Neural crest cell (in vitro differentiated cells): Measurements from ENCODE around the gene COL5A1. TPM values are rescaled to one million over a fixed set of nuclear protein-coding genes. Genes with fewer than 3 reads are reported as not detected.

Source experiments
- DNase-seq: peaks from one replicate; pipeline ENCODE4 v3.0.0; 2021; ENCODE audit warnings: low read depth, mixed read lengths, low spot score
- H3K27ac Mint-ChIP-seq: one replicate; pipeline ENCODE4 v1.8.0; 2021; ENCODE audit warnings: mild to moderate bottlenecking, mixed read lengths; ENCODE audit not compliant: unreplicated experiment
- H3K27me3 Mint-ChIP-seq: 2 replicates; pipeline ENCODE4 v1.8.0; 2021; ENCODE audit warnings: low read depth, mild to moderate bottlenecking, mixed read lengths
- H3K36me3 Mint-ChIP-seq: 2 replicates; pipeline ENCODE4 v1.8.0; 2021; ENCODE audit warnings: low read depth, mild to moderate bottlenecking, mixed read lengths
- H3K4me1 Mint-ChIP-seq: 2 replicates; pipeline ENCODE4 v1.8.0; 2021; ENCODE audit warnings: mixed read lengths
- H3K4me3 Mint-ChIP-seq: one replicate; pipeline ENCODE4 v1.8.0; 2021; ENCODE audit warnings: mild to moderate bottlenecking, mixed read lengths
- H3K9me3 Mint-ChIP-seq: 2 replicates; pipeline ENCODE4 v1.8.0; 2021; ENCODE audit warnings: mixed read lengths
- total RNA-seq: library from RNA; stranded (reverse); gene quantifications from 2 replicates; pipeline ENCODE4 v1.2.1, GENCODE V29; 2021
- TF ChIP-seq, protein P1 (sequence below): fragments of 200-600 bp; sonication (generic); conservative IDR thresholded peaks from 2 replicates; pipeline ENCODE4 v1.5.0; 2021; ENCODE audit warnings: antibody characterized with exemption, mild to moderate bottlenecking

Gene COL5A1
- total RNA-seq, 1 donor from 2014 or later: 19.4 TPM

DNA sequence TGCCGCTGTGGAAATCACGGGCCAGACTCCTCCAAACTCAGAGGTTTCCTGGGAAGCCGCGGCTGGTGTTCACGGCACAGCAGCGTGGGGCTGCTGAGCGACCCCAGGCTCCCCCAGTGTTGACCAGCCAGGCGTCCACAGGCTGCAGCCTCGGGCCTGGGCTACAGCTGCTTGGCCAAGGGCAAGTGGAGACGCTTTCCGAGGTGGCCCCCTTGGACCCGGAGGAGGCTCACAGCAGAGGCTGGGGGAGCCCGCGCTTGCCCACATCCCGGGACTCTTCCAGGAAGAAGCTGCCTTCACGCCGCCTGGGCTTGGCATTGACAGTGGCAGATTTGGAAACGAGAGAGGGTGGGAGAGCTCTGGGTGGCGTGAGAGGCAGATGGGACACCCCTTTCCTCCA is 186.0 kb downstream of the COL5A1 start:
- H3K27me3 Mint-ChIP-seq: no peaks in the 10 kb centered on the region
- no peak overlapping the region for H3K27ac Mint-ChIP-seq
- H3K9me3 Mint-ChIP-seq: no peaks in the 10 kb centered on the region
- TF ChIP-seq, protein P1, sequence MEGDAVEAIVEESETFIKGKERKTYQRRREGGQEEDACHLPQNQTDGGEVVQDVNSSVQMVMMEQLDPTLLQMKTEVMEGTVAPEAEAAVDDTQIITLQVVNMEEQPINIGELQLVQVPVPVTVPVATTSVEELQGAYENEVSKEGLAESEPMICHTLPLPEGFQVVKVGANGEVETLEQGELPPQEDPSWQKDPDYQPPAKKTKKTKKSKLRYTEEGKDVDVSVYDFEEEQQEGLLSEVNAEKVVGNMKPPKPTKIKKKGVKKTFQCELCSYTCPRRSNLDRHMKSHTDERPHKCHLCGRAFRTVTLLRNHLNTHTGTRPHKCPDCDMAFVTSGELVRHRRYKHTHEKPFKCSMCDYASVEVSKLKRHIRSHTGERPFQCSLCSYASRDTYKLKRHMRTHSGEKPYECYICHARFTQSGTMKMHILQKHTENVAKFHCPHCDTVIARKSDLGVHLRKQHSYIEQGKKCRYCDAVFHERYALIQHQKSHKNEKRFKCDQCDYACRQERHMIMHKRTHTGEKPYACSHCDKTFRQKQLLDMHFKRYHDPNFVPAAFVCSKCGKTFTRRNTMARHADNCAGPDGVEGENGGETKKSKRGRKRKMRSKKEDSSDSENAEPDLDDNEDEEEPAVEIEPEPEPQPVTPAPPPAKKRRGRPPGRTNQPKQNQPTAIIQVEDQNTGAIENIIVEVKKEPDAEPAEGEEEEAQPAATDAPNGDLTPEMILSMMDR: no peak
- H3K4me3 Mint-ChIP-seq: no peak overlapping the region
- DNase-seq: no peak
- no peaks in the 10 kb centered on the region for H3K4me1 Mint-ChIP-seq
- no peaks in the 10 kb centered on the region for H3K36me3 Mint-ChIP-seq

DNA sequence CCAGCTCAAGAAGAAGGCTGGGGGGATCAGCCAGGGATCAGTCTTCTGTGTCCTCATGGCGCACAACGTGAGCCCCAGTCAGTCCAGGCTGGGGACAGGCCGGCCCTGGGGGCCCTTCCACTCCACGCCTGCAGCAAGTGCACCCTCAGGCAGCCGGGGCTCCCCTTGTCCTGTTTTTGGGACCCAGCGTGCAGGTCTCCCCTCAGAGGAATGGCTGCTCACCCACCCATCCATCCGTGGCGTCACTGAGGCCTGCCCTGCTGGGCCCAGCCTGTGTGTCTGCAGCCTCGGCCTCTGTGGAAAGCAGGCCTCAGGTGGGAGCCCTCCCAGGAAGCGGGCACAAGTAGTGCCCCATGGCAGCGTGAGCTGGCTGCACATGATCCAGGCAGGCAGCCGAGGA is 186.4 kb downstream of the COL5A1 start:
- Mint-ChIP-seq H3K36me3 (no peaks in the 10 kb centered on the region), H3K4me1 (no peaks in the 10 kb centered on the region), H3K27me3 (no peaks in the 10 kb centered on the region), H3K9me3 (no peaks in the 10 kb centered on the region), H3K27ac (no peak overlapping the region), H3K4me3 (no peak overlapping the region)
- no peak for DNase-seq
- TF ChIP-seq, protein P1: no peak

DNA sequence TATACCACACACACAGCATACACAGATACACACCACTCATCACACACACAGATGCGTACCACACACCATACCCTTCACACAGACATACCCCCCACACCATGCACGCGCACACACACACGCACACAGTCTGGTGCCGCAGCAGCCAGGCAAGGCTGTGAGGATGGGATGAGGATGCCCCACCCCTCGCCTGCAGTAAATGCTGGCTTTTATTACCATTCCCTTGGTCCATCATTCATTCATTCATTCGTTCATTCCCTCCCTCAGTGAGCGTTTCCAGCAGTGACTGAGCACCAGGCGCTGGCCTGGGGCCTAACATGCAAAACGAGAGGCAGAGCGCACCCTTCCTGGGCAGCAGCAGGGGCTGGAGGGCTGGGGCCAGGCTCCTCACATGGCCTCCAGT is 187.3 kb downstream of the COL5A1 start:
- H3K4me3 Mint-ChIP-seq: no peak overlapping the region
- no peaks in the 10 kb centered on the region for H3K36me3 Mint-ChIP-seq
- DNase-seq: no peak
- H3K27me3 Mint-ChIP-seq: no peaks in the 10 kb centered on the region
- TF ChIP-seq, protein P1: no peak
- no peaks in the 10 kb centered on the region for H3K4me1 Mint-ChIP-seq
- no peak overlapping the region for H3K27ac Mint-ChIP-seq
- H3K9me3 Mint-ChIP-seq: no peaks in the 10 kb centered on the region

DNA sequence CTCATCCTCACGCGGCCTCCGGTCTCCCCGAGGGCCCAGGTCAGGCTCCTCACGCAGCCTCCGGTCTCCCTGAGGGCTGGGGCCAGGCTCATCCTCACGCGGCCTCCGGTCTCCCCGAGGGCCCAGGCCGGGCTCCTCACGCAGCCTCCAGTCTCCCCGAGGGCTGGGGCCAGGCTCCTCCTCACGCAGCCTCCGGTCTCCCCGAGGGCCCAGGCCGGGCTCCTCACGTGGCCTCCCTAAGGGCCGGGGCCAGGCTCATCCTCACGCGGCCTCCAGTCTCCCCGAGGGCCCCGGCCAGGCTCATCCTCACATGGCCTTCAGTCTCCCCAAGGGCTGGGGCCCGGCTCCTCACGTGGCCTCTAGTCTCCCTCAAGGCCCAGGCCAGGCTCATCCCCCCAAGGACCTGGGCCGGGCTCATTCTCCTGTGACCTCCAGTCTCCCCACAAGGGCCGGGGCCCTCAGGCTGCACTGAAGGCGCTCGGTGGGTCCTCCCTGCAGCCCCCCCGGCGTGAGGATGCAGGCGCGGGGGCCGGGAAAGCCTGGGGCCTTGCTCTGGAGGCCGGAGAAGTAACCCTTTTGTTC is 187.8 kb downstream of the COL5A1 start:
- no peaks in the 10 kb centered on the region for H3K4me1 Mint-ChIP-seq

DNA sequence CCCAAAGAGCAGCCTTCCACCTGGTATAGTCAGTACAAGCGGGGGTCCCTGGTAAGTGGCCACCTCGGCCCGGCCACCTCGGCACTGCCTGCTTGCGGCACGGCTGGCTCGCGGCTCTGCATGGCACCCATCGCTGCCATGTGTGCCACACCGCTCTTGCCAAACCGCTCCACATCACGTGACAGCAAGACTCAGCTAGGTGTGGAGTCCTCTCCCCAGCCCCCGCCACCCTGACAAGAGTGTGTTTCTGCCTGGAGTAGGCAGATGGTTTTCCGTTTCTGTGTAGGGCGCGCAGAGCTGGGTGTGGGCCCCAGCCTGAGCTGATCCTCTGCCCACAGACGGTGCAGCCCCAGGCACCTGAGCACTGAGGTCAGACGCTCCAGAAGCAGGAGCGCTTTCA is 188.5 kb downstream of the COL5A1 start:
- TF ChIP-seq, protein P1: no peak
- Mint-ChIP-seq H3K27me3 (no peaks in the 10 kb centered on the region), H3K27ac (no peak overlapping the region), H3K4me3 (no peak overlapping the region), H3K36me3 (no peaks in the 10 kb centered on the region), H3K4me1 (no peaks in the 10 kb centered on the region), H3K9me3 (no peaks in the 10 kb centered on the region)
- no peak for DNase-seq

More for the DNA sequence above, 187.8 kb downstream of the COL5A1 start:
- TF ChIP-seq, protein P1: no peak
- no peak for DNase-seq
- no peak overlapping the region for H3K4me3 Mint-ChIP-seq
- H3K9me3 Mint-ChIP-seq: no peaks in the 10 kb centered on the region
- no peaks in the 10 kb centered on the region for H3K27me3 Mint-ChIP-seq
- H3K36me3 Mint-ChIP-seq: no peaks in the 10 kb centered on the region
- H3K27ac Mint-ChIP-seq: no peak overlapping the region
